LNCAP (cell line): ENCODE data around the gene SHBG.

ENCODE experiments used
- TF ChIP-seq, protein P1 (sequence below): fragments of 450-650 bp; IDR thresholded peaks from 2 replicates; pipeline ENCODE4 v1.5.1; 2017; ENCODE audit warnings: mild to moderate bottlenecking

SHBG gene

DNA sequence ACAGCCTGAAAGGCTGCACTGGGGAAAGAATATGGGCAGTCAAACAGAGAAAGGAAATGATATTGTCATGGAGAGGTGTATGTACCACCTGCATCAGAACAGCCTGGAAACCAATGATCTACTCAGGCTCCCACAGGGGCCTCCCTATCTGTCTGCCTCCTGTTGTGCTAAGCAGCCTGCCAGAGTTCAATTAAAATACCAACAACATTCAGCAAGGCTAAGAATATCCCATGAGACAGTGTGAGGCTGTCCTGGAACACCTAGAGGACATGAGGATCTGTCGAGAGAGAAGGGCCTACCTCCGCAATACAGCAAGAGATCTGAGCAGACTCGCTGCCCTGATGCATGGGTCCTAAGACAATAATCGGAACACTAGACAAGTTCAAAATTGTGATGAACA, 23.7 kb upstream of the SHBG start:
- TF ChIP-seq, protein P1, sequence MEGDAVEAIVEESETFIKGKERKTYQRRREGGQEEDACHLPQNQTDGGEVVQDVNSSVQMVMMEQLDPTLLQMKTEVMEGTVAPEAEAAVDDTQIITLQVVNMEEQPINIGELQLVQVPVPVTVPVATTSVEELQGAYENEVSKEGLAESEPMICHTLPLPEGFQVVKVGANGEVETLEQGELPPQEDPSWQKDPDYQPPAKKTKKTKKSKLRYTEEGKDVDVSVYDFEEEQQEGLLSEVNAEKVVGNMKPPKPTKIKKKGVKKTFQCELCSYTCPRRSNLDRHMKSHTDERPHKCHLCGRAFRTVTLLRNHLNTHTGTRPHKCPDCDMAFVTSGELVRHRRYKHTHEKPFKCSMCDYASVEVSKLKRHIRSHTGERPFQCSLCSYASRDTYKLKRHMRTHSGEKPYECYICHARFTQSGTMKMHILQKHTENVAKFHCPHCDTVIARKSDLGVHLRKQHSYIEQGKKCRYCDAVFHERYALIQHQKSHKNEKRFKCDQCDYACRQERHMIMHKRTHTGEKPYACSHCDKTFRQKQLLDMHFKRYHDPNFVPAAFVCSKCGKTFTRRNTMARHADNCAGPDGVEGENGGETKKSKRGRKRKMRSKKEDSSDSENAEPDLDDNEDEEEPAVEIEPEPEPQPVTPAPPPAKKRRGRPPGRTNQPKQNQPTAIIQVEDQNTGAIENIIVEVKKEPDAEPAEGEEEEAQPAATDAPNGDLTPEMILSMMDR = no peak

- TF ChIP-seq, protein P1 = no peak
Measured at GRCh38 chr17:7610641-7611040, 19.3 kb upstream of the SHBG start.

DNA sequence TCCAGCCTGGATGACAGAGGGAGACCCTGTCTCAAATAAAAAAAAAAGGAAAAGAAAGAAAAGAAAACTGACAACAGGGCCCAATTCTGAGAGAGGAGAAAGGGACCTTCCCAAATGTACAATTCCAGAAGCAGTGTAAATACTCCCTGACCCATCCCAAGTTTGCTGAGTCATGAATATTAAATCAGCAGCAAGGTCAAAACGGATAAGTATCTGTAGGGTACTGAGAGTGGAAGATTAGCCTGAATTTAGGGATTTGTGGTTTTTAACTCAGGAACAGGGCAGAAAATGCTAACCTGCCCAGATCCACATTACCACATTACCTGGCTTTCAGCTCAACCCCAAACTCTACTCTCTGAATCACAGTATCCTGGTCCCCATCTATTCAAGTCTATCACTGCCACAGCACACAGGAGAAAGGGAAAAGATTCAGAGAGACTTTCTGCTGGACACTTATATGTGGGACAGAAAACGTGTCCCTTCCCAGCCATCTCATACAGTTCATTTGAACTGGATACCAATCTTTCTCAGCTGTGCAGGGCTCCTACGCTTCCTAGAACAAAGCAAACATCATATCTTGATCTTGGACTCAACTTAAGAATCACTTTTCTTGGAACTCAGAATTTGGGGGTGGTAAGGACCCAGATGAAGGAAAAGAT, 18.2 kb upstream of the SHBG start:
- TF ChIP-seq, protein P1 = no peak

GRCh38 chr17:7612294-7612640, 17.7 kb upstream of the SHBG start:
- TF ChIP-seq, protein P1 = no peak

GRCh38 chr17:7613769-7614424, 16.0 kb upstream of the SHBG start:
- TF ChIP-seq, protein P1 = no peak

DNA sequence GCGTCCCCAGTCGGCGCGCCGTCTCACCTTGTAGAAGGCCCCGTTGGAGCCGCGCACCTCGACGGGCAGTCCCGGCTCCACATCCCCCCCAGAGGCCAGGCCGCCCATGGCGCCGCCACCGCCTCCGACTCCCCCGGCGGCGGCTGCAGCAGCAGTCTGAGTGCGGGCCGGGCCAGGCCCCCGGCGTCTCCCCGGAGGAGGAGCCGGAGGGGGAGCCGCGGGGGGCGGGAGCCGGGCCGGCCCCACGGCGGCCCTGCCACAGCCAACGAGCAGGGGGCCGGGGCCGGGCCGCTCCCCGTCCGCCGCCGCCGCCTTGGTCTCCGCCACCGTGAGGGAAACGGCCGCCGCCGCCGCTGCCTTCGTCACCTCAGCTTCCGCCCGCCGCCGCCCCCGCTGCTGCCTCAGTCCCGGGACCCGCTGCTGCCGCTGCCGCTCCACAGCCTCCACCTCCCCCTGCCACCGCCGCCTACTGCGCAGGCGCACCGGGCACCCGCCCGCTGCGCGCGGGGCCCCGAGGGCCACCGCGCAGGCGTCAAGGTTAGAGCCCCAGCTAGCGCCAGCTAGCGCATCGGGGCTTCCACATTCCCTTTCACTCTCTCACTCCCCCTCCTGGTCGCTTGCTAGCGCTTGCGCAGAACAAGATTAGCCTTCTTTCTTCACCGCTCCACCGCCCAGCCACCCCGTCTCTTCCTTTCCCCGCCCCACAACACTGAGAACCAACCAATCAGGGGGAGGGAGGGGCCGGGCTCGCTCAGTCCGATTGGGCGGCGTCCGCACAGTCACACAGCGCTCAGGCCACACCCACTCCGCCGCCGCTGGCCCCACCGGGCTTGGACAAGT, 15.3 kb upstream of the SHBG start, which contains the start of gene FXR2:
FXR2 (minus strand) TSS at position 473 of the 840 bp plus-strand sequence; CDS start at position 108, 365 bp downstream.
- TF ChIP-seq, protein P1 = peak; percentile 40; the same call in 1 of the 2 replicates

GRCh38 chr17:7615265-7615747, 14.6 kb upstream of the SHBG start:
- TF ChIP-seq, protein P1 = no peak
